Inferior parietal cortex (tissue), 1 donor: Measurements from ENCODE around the gene IL1RAPL1.

ENCODE experiments used
- DNase-seq: peaks from one replicate; pipeline ENCODE4 v3.0.0-alpha.2; 2016; ENCODE audit errors: extremely low spot score

IL1RAPL1 gene

GRCh38 chrX:29872831-29873230 lies 1285.6 kb downstream of the IL1RAPL1 start:
- DNase-seq = peak; percentile 32

- no peak for DNase-seq
Measured at GRCh38 chrX:29876733-29877132, 1289.5 kb downstream of the IL1RAPL1 start.

- DNase-seq = no peak
Measured at GRCh38 chrX:29880977-29881376, 1293.7 kb downstream of the IL1RAPL1 start.

- DNase-seq = no peak
Measured at GRCh38 chrX:29890004-29890403, 1302.8 kb downstream of the IL1RAPL1 start.

GRCh38 chrX:29890646-29891200 lies 1303.5 kb downstream of the IL1RAPL1 start:
- DNase-seq = no peak

GRCh38 chrX:29902004-29902403 lies 1314.8 kb downstream of the IL1RAPL1 start:
- DNase-seq = no peak

GRCh38 chrX:29903360-29903759 lies 1316.1 kb downstream of the IL1RAPL1 start:
- DNase-seq = peak; percentile 22

- DNase-seq = no peak
Measured at GRCh38 chrX:29911673-29912072, 1324.4 kb downstream of the IL1RAPL1 start.

GRCh38 chrX:29913647-29914046 lies 1326.4 kb downstream of the IL1RAPL1 start:
- no peak for DNase-seq

GRCh38 chrX:29922607-29923006 lies 1335.4 kb downstream of the IL1RAPL1 start:
- DNase-seq = no peak

- DNase-seq = no peak
Measured at GRCh38 chrX:29926056-29926455, 1338.8 kb downstream of the IL1RAPL1 start.

- no peak for DNase-seq
Measured at GRCh38 chrX:29926659-29927058, 1339.4 kb downstream of the IL1RAPL1 start.

- no peak for DNase-seq
Measured at GRCh38 chrX:29935455-29935854, 1348.2 kb downstream of the IL1RAPL1 start.

- DNase-seq = no peak
Measured at GRCh38 chrX:29940750-29941149, 1353.5 kb downstream of the IL1RAPL1 start.

- no peak for DNase-seq
Measured at GRCh38 chrX:29941287-29941686, 1354.0 kb downstream of the IL1RAPL1 start.

GRCh38 chrX:29947225-29947624 lies 1360.0 kb downstream of the IL1RAPL1 start:
- no peak for DNase-seq

GRCh38 chrX:29948653-29949052 lies 1361.4 kb downstream of the IL1RAPL1 start:
- DNase-seq = no peak

- DNase-seq = no peak
Measured at GRCh38 chrX:29952016-29952415, 1364.8 kb downstream of the IL1RAPL1 start.

- no peak for DNase-seq
Measured at GRCh38 chrX:29962061-29962460, 1374.8 kb downstream of the IL1RAPL1 start.

- DNase-seq = no peak
Measured at GRCh38 chrX:29965634-29966033, 1378.4 kb downstream of the IL1RAPL1 start.

- no peak for DNase-seq
Measured at GRCh38 chrX:29992083-29992482, 1404.8 kb downstream of the IL1RAPL1 start.

- no peak for DNase-seq
Measured at GRCh38 chrX:30005813-30006212, 1418.6 kb downstream of the IL1RAPL1 start.
